Measurements from ENCODE around the gene PDGFRA.

The PDGFRA gene

GRCh38 chr4:54296548-54297203 lies 67.6 kb downstream of the PDGFRA start:
- no peak for TF ChIP-seq CTCF (IDR thresholded peaks at IDR 0.05)

DNA sequence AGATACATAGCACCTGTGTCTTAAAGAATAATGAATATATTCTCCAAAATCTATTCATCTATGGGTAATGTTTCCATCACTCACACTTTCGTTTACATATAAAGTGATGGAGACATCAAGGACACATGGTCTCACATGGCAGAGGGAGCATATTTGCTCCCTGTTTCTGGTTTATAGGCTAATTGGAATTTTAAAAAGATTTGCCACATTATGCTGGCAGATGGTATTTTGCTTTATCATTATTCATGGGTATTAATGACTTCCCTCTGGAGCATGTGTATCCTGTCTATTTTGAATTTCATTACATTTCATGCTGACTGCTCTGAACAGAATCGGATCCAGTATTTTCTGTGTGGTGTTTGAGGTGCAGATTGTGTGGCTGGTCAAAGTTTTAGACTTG lies 79.0 kb downstream of the PDGFRA start:
- no peak for TF ChIP-seq CTCF (IDR thresholded peaks at IDR 0.05)

GRCh38 chr4:54315561-54316538 lies 86.8 kb downstream of the PDGFRA start:
- no peak for TF ChIP-seq CTCF (IDR thresholded peaks at IDR 0.05)

DNA sequence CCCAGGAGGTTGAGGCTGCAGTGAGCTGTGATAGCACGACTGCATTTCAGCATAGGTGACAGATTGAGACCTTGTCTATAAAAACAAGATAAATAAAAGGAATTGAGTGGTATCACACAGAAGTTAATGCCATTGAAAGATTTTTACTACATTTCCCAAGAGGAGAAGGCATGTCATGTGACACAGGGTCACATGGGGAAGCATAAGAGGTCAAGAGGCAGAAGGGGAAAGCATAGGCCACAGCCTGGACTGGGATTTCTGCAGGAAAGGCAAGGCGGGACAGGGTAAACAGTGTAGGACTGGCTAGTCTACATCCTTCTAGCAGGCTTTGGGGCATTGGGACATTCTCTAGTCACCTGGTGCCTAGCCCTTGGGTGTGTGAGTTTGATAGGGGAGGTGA lies 88.6 kb downstream of the PDGFRA start:
- TF ChIP-seq CTCF (IDR thresholded peaks at IDR 0.05) = no peak

GRCh38 chr4:54318904-54319303 lies 89.8 kb downstream of the PDGFRA start:
- peak; percentile 94 for TF ChIP-seq CTCF (IDR thresholded peaks at IDR 0.05)

- no peak for TF ChIP-seq CTCF (IDR thresholded peaks at IDR 0.05)
These were observed 92.0 kb downstream of the PDGFRA start for GRCh38 chr4:54320826-54321685.

DNA sequence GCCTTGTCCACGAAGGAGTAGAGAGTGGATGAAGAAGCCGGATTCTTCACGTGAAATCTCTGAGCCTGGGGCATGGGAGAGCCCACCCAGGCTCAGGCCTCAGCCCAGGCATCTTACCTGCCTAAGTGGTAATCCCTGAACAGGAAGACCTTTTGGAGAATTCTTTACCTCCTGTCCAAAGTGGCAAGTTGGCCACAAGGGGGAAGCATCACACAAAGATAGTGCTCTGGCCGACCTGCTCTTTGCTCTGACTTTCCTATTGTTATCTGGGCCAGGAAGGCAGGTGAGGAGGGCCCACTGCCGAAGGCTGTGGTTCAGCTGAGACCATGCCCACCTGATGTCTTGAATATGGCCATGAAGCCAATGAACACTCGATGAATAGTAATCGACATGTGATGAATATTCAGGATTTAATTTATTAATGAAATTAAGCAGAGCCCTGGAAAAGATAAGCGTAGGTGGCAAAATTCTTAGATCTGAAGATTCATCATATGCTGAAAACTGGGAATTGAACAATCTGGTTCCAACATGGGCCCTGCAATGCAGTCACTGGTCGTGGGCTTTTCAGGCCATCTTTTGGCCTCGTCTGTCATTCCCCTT lies 93.8 kb downstream of the PDGFRA start:
- TF ChIP-seq CTCF (IDR thresholded peaks at IDR 0.05) = peak; percentile 75
